Measurements from ENCODE around the gene PCBD2. TPM values are rescaled to one million over a fixed set of nuclear protein-coding genes. Genes with fewer than 3 reads are reported as not detected.

PCBD2 gene
- total RNA-seq, 1 experiment from 2014 or later = 9.3 TPM

GRCh38 chr5:134920848-134921575 is 16.1 kb downstream of the PCBD2 start:
- H3K36me3 ChIP-seq = 0 out of 2 replicates have a peak, but pooled peaks cover 6% of the 10 kb centered on the region
- DNase-seq = no peak
- H3K27ac ChIP-seq = no peak overlapping the region
- no peak overlapping the region for H3K4me3 ChIP-seq
- no peaks in the 10 kb centered on the region; the same call in 1 of the 2 replicates for H3K9me3 ChIP-seq (replicated peaks)
- H3K27me3 ChIP-seq = no peaks in the 10 kb centered on the region
- H3K4me1 ChIP-seq = peaks cover 3% of the 10 kb centered on the region; the same call in 1 of the 2 replicates

GRCh38 chr5:134932508-134932907 is 27.6 kb downstream of the PCBD2 start:
- H3K9me3 ChIP-seq (replicated peaks) = no peaks in the 10 kb centered on the region
- H3K4me3 ChIP-seq = no peak overlapping the region
- H3K27me3 ChIP-seq = no peaks in the 10 kb centered on the region
- DNase-seq = no peak
- H3K36me3 ChIP-seq = peaks cover 11% of the 10 kb centered on the region
- no peaks in the 10 kb centered on the region for H3K4me1 ChIP-seq
- no peak overlapping the region for H3K27ac ChIP-seq

GRCh38 chr5:134934202-134934601 is 29.3 kb downstream of the PCBD2 start:
- Histone ChIP-seq H3K36me3 (peaks cover 10% of the 10 kb centered on the region), H3K9me3 (replicated peaks) (no peaks in the 10 kb centered on the region), H3K27ac (no peak overlapping the region), H3K4me3 (no peak overlapping the region), H3K4me1 (no peaks in the 10 kb centered on the region), H3K27me3 (no peaks in the 10 kb centered on the region)
- DNase-seq = no peak

- Histone ChIP-seq H3K36me3 (peaks cover 10% of the 10 kb centered on the region), H3K27me3 (no peaks in the 10 kb centered on the region), H3K4me3 (no peak overlapping the region), H3K27ac (no peak overlapping the region), H3K4me1 (no peaks in the 10 kb centered on the region), H3K9me3 (replicated peaks) (no peaks in the 10 kb centered on the region)
- DNase-seq = no peak
Observed at GRCh38 chr5:134935711-134936602, 31.0 kb downstream of the PCBD2 start.

- Histone ChIP-seq H3K9me3 (replicated peaks) (no peaks in the 10 kb centered on the region), H3K27me3 (no peaks in the 10 kb centered on the region), H3K4me3 (no peak overlapping the region), H3K4me1 (no peaks in the 10 kb centered on the region), H3K36me3 (peaks cover 6% of the 10 kb centered on the region), H3K27ac (no peak overlapping the region)
- no peak for DNase-seq
Observed at GRCh38 chr5:134937526-134937925, 32.6 kb downstream of the PCBD2 start.

- Histone ChIP-seq H3K27ac (no peak overlapping the region), H3K36me3 (peaks cover 3% of the 10 kb centered on the region; the same call in 1 of the 2 replicates), H3K4me1 (no peaks in the 10 kb centered on the region), H3K27me3 (no peaks in the 10 kb centered on the region), H3K9me3 (replicated peaks) (no peaks in the 10 kb centered on the region), H3K4me3 (no peak overlapping the region)
- DNase-seq = no peak
Observed at GRCh38 chr5:134938030-134938429, 33.1 kb downstream of the PCBD2 start.

GRCh38 chr5:134939500-134939899 is 34.6 kb downstream of the PCBD2 start:
- no peaks in the 10 kb centered on the region for H3K9me3 ChIP-seq (replicated peaks)
- no peak for DNase-seq
- peaks cover 3% of the 10 kb centered on the region; the same call in 1 of the 2 replicates for H3K36me3 ChIP-seq
- H3K4me3 ChIP-seq = no peak overlapping the region
- no peaks in the 10 kb centered on the region for H3K4me1 ChIP-seq
- no peak overlapping the region for H3K27ac ChIP-seq
- no peaks in the 10 kb centered on the region for H3K27me3 ChIP-seq

GRCh38 chr5:134943547-134943946 is 38.6 kb downstream of the PCBD2 start:
- DNase-seq = no peak
- Histone ChIP-seq H3K4me3 (no peak overlapping the region), H3K27me3 (no peaks in the 10 kb centered on the region), H3K36me3 (peaks cover 3% of the 10 kb centered on the region; the same call in 1 of the 2 replicates), H3K4me1 (no peaks in the 10 kb centered on the region), H3K9me3 (replicated peaks) (no peaks in the 10 kb centered on the region), H3K27ac (no peak overlapping the region)

GRCh38 chr5:134944630-134945029 is 39.7 kb downstream of the PCBD2 start:
- H3K9me3 ChIP-seq (replicated peaks) = no peaks in the 10 kb centered on the region
- H3K27me3 ChIP-seq = no peaks in the 10 kb centered on the region
- no peaks in the 10 kb centered on the region for H3K36me3 ChIP-seq
- DNase-seq = no peak
- no peak overlapping the region for H3K4me3 ChIP-seq
- H3K4me1 ChIP-seq = no peaks in the 10 kb centered on the region
- H3K27ac ChIP-seq = no peak overlapping the region

- Histone ChIP-seq H3K4me1 (no peaks in the 10 kb centered on the region), H3K36me3 (no peaks in the 10 kb centered on the region), H3K27ac (no peak overlapping the region), H3K27me3 (no peaks in the 10 kb centered on the region), H3K9me3 (replicated peaks) (no peaks in the 10 kb centered on the region), H3K4me3 (no peak overlapping the region)
- DNase-seq = no peak
Observed at GRCh38 chr5:134945041-134945440, 40.1 kb downstream of the PCBD2 start.

- H3K4me3 ChIP-seq = no peak overlapping the region
- H3K27me3 ChIP-seq = no peaks in the 10 kb centered on the region
- H3K36me3 ChIP-seq = no peaks in the 10 kb centered on the region
- DNase-seq = no peak
- no peak overlapping the region for H3K27ac ChIP-seq
- no peaks in the 10 kb centered on the region for H3K9me3 ChIP-seq (replicated peaks)
- H3K4me1 ChIP-seq = no peaks in the 10 kb centered on the region
Observed at GRCh38 chr5:134948911-134949310, 44.0 kb downstream of the PCBD2 start.

- Histone ChIP-seq H3K27me3 (no peaks in the 10 kb centered on the region), H3K27ac (no peak overlapping the region), H3K9me3 (replicated peaks) (no peaks in the 10 kb centered on the region), H3K4me3 (no peak overlapping the region), H3K36me3 (no peaks in the 10 kb centered on the region), H3K4me1 (no peaks in the 10 kb centered on the region)
- no peak for DNase-seq
Observed at GRCh38 chr5:134949316-134949715, 44.4 kb downstream of the PCBD2 start.

- no peaks in the 10 kb centered on the region for H3K27me3 ChIP-seq
- H3K9me3 ChIP-seq (replicated peaks) = no peaks in the 10 kb centered on the region; the same call in 1 of the 2 replicates
- DNase-seq = no peak
- H3K4me3 ChIP-seq = no peak overlapping the region
- no peaks in the 10 kb centered on the region for H3K36me3 ChIP-seq
- no peak overlapping the region for H3K27ac ChIP-seq
- H3K4me1 ChIP-seq = no peaks in the 10 kb centered on the region
Observed at GRCh38 chr5:134957920-134958608, 53.1 kb downstream of the PCBD2 start.

- Histone ChIP-seq H3K27me3 (no peaks in the 10 kb centered on the region), H3K9me3 (replicated peaks) (no peaks in the 10 kb centered on the region; the same call in 1 of the 2 replicates), H3K4me3 (no peak overlapping the region), H3K36me3 (no peaks in the 10 kb centered on the region), H3K4me1 (no peaks in the 10 kb centered on the region), H3K27ac (no peak overlapping the region)
- DNase-seq = no peak
Observed at GRCh38 chr5:134958755-134959154, 53.8 kb downstream of the PCBD2 start.

- Histone ChIP-seq H3K9me3 (replicated peaks) (no peaks in the 10 kb centered on the region), H3K4me3 (no peak overlapping the region), H3K36me3 (no peaks in the 10 kb centered on the region; the same call in 1 of the 2 replicates), H3K27ac (no peak overlapping the region), H3K4me1 (no peaks in the 10 kb centered on the region), H3K27me3 (no peaks in the 10 kb centered on the region)
- DNase-seq = no peak
Observed at GRCh38 chr5:134963098-134963497, 58.2 kb downstream of the PCBD2 start.
